ENCODE data around the gene ITLN1.
"Not testable (repeated sequence)": the region's sequence is repeated elsewhere in the genome, so short reads cannot be mapped to it uniquely, and the experiment has no call there.

The ITLN1 gene

GRCh38 chr1:160885042-160885441 is at the start of gene ITLN1:
Gene ITLN1, minus strand, starts transcription at chr1:160885180. Its CDS starts 303 bp downstream, at chr1:160884877.
- TF ChIP-seq CTCF (IDR thresholded peaks at IDR 0.05; ENCODE audit: low read depth, low read length), result 0 out of 2 replicates have a peak, but pooled peaks have one; percentile 1
- H3K4me3 ChIP-seq (ENCODE audit: low read depth, low read length), result no peak within 1 kb of the TSS

- H3K4me3 ChIP-seq (ENCODE audit: low read depth, low read length), result not testable (repeated sequence)
Measured at GRCh38 chr1:160933305-160933704, 48.3 kb upstream of the ITLN1 start.

- TF ChIP-seq CTCF (IDR thresholded peaks at IDR 0.05; ENCODE audit: low read depth, low read length), result no peak
- H3K4me3 ChIP-seq (ENCODE audit: low read depth, low read length), result no peak overlapping the region
Measured at GRCh38 chr1:160925652-160926244, 40.8 kb upstream of the ITLN1 start.

- TF ChIP-seq CTCF (IDR thresholded peaks at IDR 0.05; ENCODE audit: low read depth, low read length), result no peak
- no peak overlapping the region for H3K4me3 ChIP-seq (ENCODE audit: low read depth, low read length)
Measured at GRCh38 chr1:160924791-160925651, 40.0 kb upstream of the ITLN1 start.

- no peak for TF ChIP-seq CTCF (IDR thresholded peaks at IDR 0.05; ENCODE audit: low read depth, low read length)
- H3K4me3 ChIP-seq (ENCODE audit: low read depth, low read length), result no peak overlapping the region
Measured at GRCh38 chr1:160916666-160917065, 31.7 kb upstream of the ITLN1 start.

GRCh38 chr1:160913229-160913628 is 28.2 kb upstream of the ITLN1 start:
- H3K4me3 ChIP-seq (ENCODE audit: low read depth, low read length), result not testable (repeated sequence)

- TF ChIP-seq CTCF (IDR thresholded peaks at IDR 0.05; ENCODE audit: low read depth, low read length), result no peak
Measured at GRCh38 chr1:160911925-160912324, 26.9 kb upstream of the ITLN1 start.

GRCh38 chr1:160911441-160911840 is 26.5 kb upstream of the ITLN1 start:
- TF ChIP-seq CTCF (IDR thresholded peaks at IDR 0.05; ENCODE audit: low read depth, low read length), result no peak
- no peak overlapping the region for H3K4me3 ChIP-seq (ENCODE audit: low read depth, low read length)

More at GRCh38 chr1:160911925-160912324, 26.9 kb upstream of the ITLN1 start:
- H3K4me3 ChIP-seq (ENCODE audit: low read depth, low read length), result no peak overlapping the region

All from WI38 (cell line).